ENCODE results near the gene ALOX5AP.

The ALOX5AP gene

GRCh38 chr13:30797847-30798535, 62.6 kb downstream of the ALOX5AP start:
- DNase-seq = no peak

GRCh38 chr13:30798776-30799355, 63.5 kb downstream of the ALOX5AP start:
- DNase-seq = no peak

- no peak for DNase-seq
Observed at GRCh38 chr13:30799356-30799824, 64.0 kb downstream of the ALOX5AP start.

GRCh38 chr13:30800107-30800506, 64.8 kb downstream of the ALOX5AP start:
- DNase-seq = no peak

- peak in 2 of 3 donors; percentile 24 to 26 for DNase-seq
Observed at GRCh38 chr13:30802501-30802900, 67.2 kb downstream of the ALOX5AP start.

GRCh38 chr13:30802953-30803478, 67.7 kb downstream of the ALOX5AP start:
- DNase-seq = peak; percentile 85 to 93 (median 90)

GRCh38 chr13:30803749-30804148, 68.4 kb downstream of the ALOX5AP start:
- DNase-seq = no peak

- no peak for DNase-seq
Observed at GRCh38 chr13:30804474-30804873, 69.1 kb downstream of the ALOX5AP start.

GRCh38 chr13:30805132-30805537, 69.8 kb downstream of the ALOX5AP start:
- DNase-seq = no peak

- no peak for DNase-seq
Observed at GRCh38 chr13:30805603-30806011, 70.3 kb downstream of the ALOX5AP start.

GRCh38 chr13:30806784-30807183, 71.4 kb downstream of the ALOX5AP start:
- peak; percentile 69 to 84 (median 84) for DNase-seq

- DNase-seq = no peak
Observed at GRCh38 chr13:30807392-30807791, 72.0 kb downstream of the ALOX5AP start.

- no peak for DNase-seq
Observed at GRCh38 chr13:30808600-30808999, 73.3 kb downstream of the ALOX5AP start.

GRCh38 chr13:30809787-30810186, 74.4 kb downstream of the ALOX5AP start:
- DNase-seq = no peak

- no peak for DNase-seq
Observed at GRCh38 chr13:30810261-30810701, 74.9 kb downstream of the ALOX5AP start.

GRCh38 chr13:30810801-30811200, 75.5 kb downstream of the ALOX5AP start:
- no peak for DNase-seq

All from suppressor macrophage treated with lipopolysaccharide for 1 hour (primary cell).